CD4-positive, alpha-beta memory T cell (primary cell): Measurements from ENCODE around the gene OR4Q3. TPM values are rescaled to one million over a fixed set of nuclear protein-coding genes. Genes with fewer than 3 reads are reported as not detected.
"Not testable (repeated sequence)": the region's sequence is repeated elsewhere in the genome, so short reads cannot be mapped to it uniquely, and the experiment has no call there.

Experiments used
- CTCF ChIA-PET: fragments of 350-600 bp; sonication (Branson Sonifier 250); formaldehyde crosslinking; loops from one replicate; lab custom pipeline; 2021; ENCODE audit warnings: inconsistent platforms; ENCODE audit not compliant: partially characterized antibody; lab: Charles Lee
- POLR2A ChIA-PET: fragments of 350-600 bp; sonication (Branson Sonifier 250); formaldehyde crosslinking; loops from one replicate; lab custom pipeline; 2021; ENCODE audit not compliant: partially characterized antibody; lab: Charles Lee
- DNase-seq, 5 donors: peaks; one replicate each; pipeline versions ENCODE4 v3.0.0 to v3.0.0-alpha.2; 2020 to 2022; ENCODE audit warnings: mixed read lengths in 1 of 5
- H3K27ac ChIP-seq: one replicate; pipeline ENCODE4 v1.7.0; 2013; ENCODE audit warnings: low read depth, low read length
- H3K27me3 ChIP-seq: 2 replicates; pipeline ENCODE4 v1.7.0; 2013; ENCODE audit warnings: mild to moderate bottlenecking, low read length, moderate library complexity; ENCODE audit not compliant: insufficient read depth
- H3K36me3 ChIP-seq: 2 replicates; pipeline ENCODE4 v1.7.0; 2013; ENCODE audit warnings: mild to moderate bottlenecking, low read length, moderate library complexity; ENCODE audit not compliant: insufficient read depth
- H3K4me1 ChIP-seq: 2 replicates; pipeline ENCODE4 v1.7.0; 2013; ENCODE audit warnings: mild to moderate bottlenecking, low read length, moderate library complexity; ENCODE audit not compliant: insufficient read depth
- H3K4me3 ChIP-seq, 2 donors: one replicate each; pipeline ENCODE4 v1.7.0; 2013; ENCODE audit warnings: low read length in 2 of 2, mild to moderate bottlenecking in 1 of 2
- H3K9me3 ChIP-seq, 2 donors: one replicate each; pipeline ENCODE4 v1.7.0; 2013; ENCODE audit warnings: low read length in 2 of 2, control low read depth in 1 of 2; ENCODE audit not compliant: control insufficient read depth in 1 of 2
- H3K27ac Mint-ChIP-seq, 7 donors: one replicate each; pipeline ENCODE4 v1.8.0; 2020 to 2021; ENCODE audit warnings: mixed read lengths in 7 of 7, mild to moderate bottlenecking in 6 of 7, inconsistent platforms in 3 of 7, moderate library complexity in 3 of 7
- H3K27me3 Mint-ChIP-seq, 2 donors: one replicate each; pipeline ENCODE4 v1.8.0; 2020 to 2021; ENCODE audit warnings: mixed read lengths in 2 of 2
- H3K36me3 Mint-ChIP-seq, 2 donors: one replicate each; pipeline ENCODE4 v1.8.0; 2020 to 2021; ENCODE audit warnings: mixed read lengths in 2 of 2, inconsistent platforms in 1 of 2, mild to moderate bottlenecking in 1 of 2
- H3K4me1 Mint-ChIP-seq, 4 donors: one replicate each; pipeline ENCODE4 v1.8.0; 2020 to 2021; ENCODE audit warnings: mixed read lengths in 4 of 4, mild to moderate bottlenecking in 1 of 4
- H3K4me3 Mint-ChIP-seq, 8 donors: one replicate each; pipeline ENCODE4 v1.8.0; 2020 to 2021; ENCODE audit warnings: mixed read lengths in 8 of 8, mild to moderate bottlenecking in 7 of 8, moderate library complexity in 6 of 8, inconsistent platforms in 3 of 8
- H3K9me3 Mint-ChIP-seq, 8 donors: one replicate each; pipeline ENCODE4 v1.8.0; 2020 to 2021; ENCODE audit warnings: mixed read lengths in 8 of 8, mild to moderate bottlenecking in 5 of 8, inconsistent platforms in 3 of 8, moderate library complexity in 1 of 8
- intact Hi-C: fragments of 100-400 bp; cut with micrococcal nuclease; formaldehyde crosslinking; loops from one replicate; pipeline ENCODE4 v1.15.1; 2023
- polyA plus RNA-seq, 2 donors: library from polyadenylated mRNA; unstranded; fragments of 300-500 nt; fragmentation: Illumina TruSeq; gene quantifications; one replicate each; pipeline ENCODE4 v1.2.3, GENCODE V29; 2021
- total RNA-seq, 2 experiments: library from RNA; stranded (reverse); gene quantifications; one replicate each; pipeline ENCODE4 v1.2.3, GENCODE V29; 2021

The OR4Q3 gene
- total and polyA plus RNA-seq, 4 experiments from 2014 or later, result not detected

- intact Hi-C loops, H3K4me1 Mint-ChIP-seq, H3K36me3 Mint-ChIP-seq, H3K4me1 ChIP-seq, H3K9me3 ChIP-seq, CTCF ChIA-PET, DNase-seq, H3K27me3 Mint-ChIP-seq, H3K4me3 Mint-ChIP-seq, H3K27ac Mint-ChIP-seq, H3K36me3 ChIP-seq, H3K27me3 ChIP-seq, H3K4me3 ChIP-seq, POLR2A ChIA-PET, H3K27ac ChIP-seq: not testable (repeated sequence)
- peaks cover 0 to 16% (median 12%) of the 10 kb centered on the region in 8 donors for H3K9me3 Mint-ChIP-seq
Observed at GRCh38 chr14:19772454-19772853, 29.1 kb downstream of the OR4Q3 start.

- H3K27me3 Mint-ChIP-seq, H3K9me3 ChIP-seq, POLR2A ChIA-PET, H3K36me3 Mint-ChIP-seq, H3K27me3 ChIP-seq, H3K27ac ChIP-seq, H3K36me3 ChIP-seq, DNase-seq, H3K4me3 ChIP-seq, H3K4me1 ChIP-seq, intact Hi-C loops, H3K27ac Mint-ChIP-seq, H3K4me3 Mint-ChIP-seq, H3K4me1 Mint-ChIP-seq, CTCF ChIA-PET: not testable (repeated sequence)
- H3K9me3 Mint-ChIP-seq, result peaks cover 0 to 19% (median 12%) of the 10 kb centered on the region in 8 donors
Observed at GRCh38 chr14:19773204-19773603, 29.8 kb downstream of the OR4Q3 start, which contains the start of gene OR4M1. OR4M1 (plus strand) TSS chr14:19773504; CDS start chr14:19780323, 6,819 bp downstream.

- no peak overlapping the region for H3K27ac Mint-ChIP-seq
- no peaks in the 10 kb centered on the region for H3K36me3 ChIP-seq
Observed at GRCh38 chr14:19775587-19775986, 32.2 kb downstream of the OR4Q3 start.

GRCh38 chr14:19785848-19786247 lies 42.5 kb downstream of the OR4Q3 start:
- intact Hi-C loops, H3K27ac ChIP-seq, H3K4me3 Mint-ChIP-seq, H3K9me3 ChIP-seq, H3K4me3 ChIP-seq, H3K27me3 ChIP-seq, H3K36me3 Mint-ChIP-seq, H3K4me1 ChIP-seq, H3K4me1 Mint-ChIP-seq, H3K27me3 Mint-ChIP-seq, CTCF ChIA-PET, H3K9me3 Mint-ChIP-seq, H3K27ac Mint-ChIP-seq, H3K36me3 ChIP-seq, DNase-seq, POLR2A ChIA-PET: not testable (repeated sequence)

More at GRCh38 chr14:19775587-19775986, 32.2 kb downstream of the OR4Q3 start:
- H3K4me1 Mint-ChIP-seq, result no peaks in the 10 kb centered on the region
- H3K27me3 ChIP-seq, result no peaks in the 10 kb centered on the region
- no peak for DNase-seq
- no peaks in the 10 kb centered on the region for H3K36me3 Mint-ChIP-seq
- H3K9me3 Mint-ChIP-seq, result peaks cover 0 to 18% (median 9%) of the 10 kb centered on the region in 8 donors
- no peak overlapping the region for H3K4me3 Mint-ChIP-seq
- no peaks in the 10 kb centered on the region for H3K27me3 Mint-ChIP-seq
- ChIA-PET POLR2A (no interaction called here), CTCF (no interaction called here)
- H3K27ac ChIP-seq, result no peak overlapping the region
- H3K4me1 ChIP-seq, result no peaks in the 10 kb centered on the region
- H3K9me3 ChIP-seq, result no peaks in the 10 kb centered on the region
- H3K4me3 ChIP-seq, result no peak overlapping the region
- intact Hi-C loops, result no loop called here

- CTCF ChIA-PET, H3K27me3 Mint-ChIP-seq, H3K27ac Mint-ChIP-seq, DNase-seq, H3K4me3 ChIP-seq, POLR2A ChIA-PET, H3K36me3 Mint-ChIP-seq, H3K4me1 ChIP-seq, H3K4me3 Mint-ChIP-seq, H3K27ac ChIP-seq, H3K4me1 Mint-ChIP-seq, H3K27me3 ChIP-seq, H3K36me3 ChIP-seq, H3K9me3 ChIP-seq, intact Hi-C loops, H3K9me3 Mint-ChIP-seq: not testable (repeated sequence)
Observed at GRCh38 chr14:19787318-19787717, 43.9 kb downstream of the OR4Q3 start.

GRCh38 chr14:19788150-19788549 lies 44.8 kb downstream of the OR4Q3 start:
- intact Hi-C loops, H3K4me1 ChIP-seq, H3K4me3 Mint-ChIP-seq, H3K9me3 ChIP-seq, H3K36me3 ChIP-seq, H3K27ac ChIP-seq, H3K9me3 Mint-ChIP-seq, H3K27me3 ChIP-seq, POLR2A ChIA-PET, H3K4me1 Mint-ChIP-seq, H3K27me3 Mint-ChIP-seq, H3K36me3 Mint-ChIP-seq, H3K27ac Mint-ChIP-seq, H3K4me3 ChIP-seq, DNase-seq, CTCF ChIA-PET: not testable (repeated sequence)

- CTCF ChIA-PET, H3K4me3 Mint-ChIP-seq, POLR2A ChIA-PET, H3K4me1 Mint-ChIP-seq, H3K36me3 ChIP-seq, H3K4me3 ChIP-seq, intact Hi-C loops, DNase-seq, H3K36me3 Mint-ChIP-seq, H3K27ac Mint-ChIP-seq, H3K27me3 ChIP-seq, H3K27me3 Mint-ChIP-seq, H3K9me3 ChIP-seq, H3K4me1 ChIP-seq, H3K9me3 Mint-ChIP-seq, H3K27ac ChIP-seq: not testable (repeated sequence)
Observed at GRCh38 chr14:19796520-19797108, 53.2 kb downstream of the OR4Q3 start.
